BLaER1 (cell line): Measurements from ENCODE around the gene S100A12.

Experiments used
- H3K27ac ChIP-seq: shearing (Covaris generic); formaldehyde crosslinking; 2 replicates; pipeline ENCODE4 v1.8.1; 2022
- H3K27me3 ChIP-seq: shearing (Covaris generic); formaldehyde crosslinking; 2 replicates; pipeline ENCODE4 v1.8.1; 2022
- H3K36me3 ChIP-seq: shearing (Covaris generic); formaldehyde crosslinking; 2 replicates; pipeline ENCODE4 v1.8.1; 2022
- H3K4me1 ChIP-seq: shearing (Covaris generic); formaldehyde crosslinking; 2 replicates; pipeline ENCODE4 v1.8.1; 2022
- H3K4me2 ChIP-seq: shearing (Covaris generic); formaldehyde crosslinking; 2 replicates; pipeline ENCODE4 v1.8.1; 2022
- H3K4me3 ChIP-seq: shearing (Covaris generic); formaldehyde crosslinking; 2 replicates; pipeline ENCODE4 v1.8.1; 2022
- H3K9ac ChIP-seq: shearing (Covaris generic); formaldehyde crosslinking; 2 replicates; pipeline ENCODE4 v1.8.1; 2022
- H3K9me3 ChIP-seq: shearing (Covaris generic); formaldehyde crosslinking; 2 replicates; pipeline ENCODE4 v1.8.1; 2022
- H4K20me1 ChIP-seq: shearing (Covaris generic); formaldehyde crosslinking; 2 replicates; pipeline ENCODE4 v1.8.1; 2022
- Cebpa-rat ChIP-seq: shearing (Covaris generic); IDR thresholded peaks from 2 replicates; pipeline ENCODE4 v1.8.1; 2022

S100A12 gene

DNA sequence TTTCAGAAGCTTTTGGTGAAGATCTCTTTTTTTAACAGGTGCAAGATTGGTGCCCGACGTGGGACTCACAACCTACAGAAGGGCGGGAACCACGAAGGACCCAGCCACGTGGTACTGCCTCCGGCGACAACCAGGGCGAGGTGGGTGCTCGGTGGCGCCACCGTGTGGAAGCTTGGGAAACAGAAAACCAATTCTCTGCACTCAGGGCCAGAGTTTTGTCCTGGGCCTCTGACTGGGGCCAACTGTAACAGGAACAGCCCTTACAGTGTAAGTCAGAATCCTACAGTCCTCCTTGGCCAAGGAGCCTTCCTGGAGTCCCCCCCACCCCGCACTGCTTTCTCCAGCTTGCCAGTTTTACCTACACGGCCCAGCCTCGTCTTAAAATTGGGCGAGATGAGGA lies 29.3 kb upstream of the S100A12 start:
- no peaks in the 10 kb centered on the region for H4K20me1 ChIP-seq
- no peak overlapping the region for H3K9ac ChIP-seq
- no peak overlapping the region for H3K4me3 ChIP-seq
- H3K27ac ChIP-seq, result no peak overlapping the region
- no peaks in the 10 kb centered on the region for H3K27me3 ChIP-seq
- H3K4me2 ChIP-seq, result no peak overlapping the region
- no peak for TF ChIP-seq Cebpa-rat
- no peaks in the 10 kb centered on the region for H3K4me1 ChIP-seq
- H3K9me3 ChIP-seq, result no peaks in the 10 kb centered on the region
- H3K36me3 ChIP-seq, result no peaks in the 10 kb centered on the region

DNA sequence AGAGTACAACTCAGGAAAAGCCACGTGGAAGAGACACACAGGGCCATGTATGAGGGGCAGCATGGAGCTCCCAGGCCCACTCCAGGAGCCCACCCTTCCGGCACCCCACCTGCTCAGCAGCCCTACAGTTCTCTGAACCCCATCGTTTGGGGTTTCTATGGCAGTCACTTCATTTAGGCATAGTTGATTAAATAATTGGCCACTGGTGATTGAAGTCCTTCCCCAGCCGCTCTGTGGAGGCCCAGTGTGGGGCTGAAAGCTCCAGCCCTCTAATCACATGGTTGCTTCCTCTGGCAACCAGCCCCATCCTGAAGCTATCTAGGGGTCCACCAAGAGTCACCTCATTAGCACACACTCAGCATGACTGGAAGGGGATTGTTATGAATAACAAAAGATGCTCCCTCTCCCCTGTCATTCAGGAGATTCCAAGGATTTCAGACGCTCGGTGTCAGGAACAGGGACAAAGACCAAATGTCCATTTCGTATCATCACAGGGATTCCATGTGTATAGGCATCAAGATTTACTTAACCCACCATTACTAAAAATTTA lies 28.7 kb upstream of the S100A12 start:
- Histone ChIP-seq H4K20me1 (no peaks in the 10 kb centered on the region), H3K27ac (no peak overlapping the region), H3K36me3 (no peaks in the 10 kb centered on the region), H3K9me3 (no peaks in the 10 kb centered on the region), H3K4me3 (no peak overlapping the region), H3K27me3 (no peaks in the 10 kb centered on the region), H3K9ac (no peak overlapping the region), H3K4me1 (no peaks in the 10 kb centered on the region), H3K4me2 (no peak overlapping the region)
- no peak for TF ChIP-seq Cebpa-rat

DNA sequence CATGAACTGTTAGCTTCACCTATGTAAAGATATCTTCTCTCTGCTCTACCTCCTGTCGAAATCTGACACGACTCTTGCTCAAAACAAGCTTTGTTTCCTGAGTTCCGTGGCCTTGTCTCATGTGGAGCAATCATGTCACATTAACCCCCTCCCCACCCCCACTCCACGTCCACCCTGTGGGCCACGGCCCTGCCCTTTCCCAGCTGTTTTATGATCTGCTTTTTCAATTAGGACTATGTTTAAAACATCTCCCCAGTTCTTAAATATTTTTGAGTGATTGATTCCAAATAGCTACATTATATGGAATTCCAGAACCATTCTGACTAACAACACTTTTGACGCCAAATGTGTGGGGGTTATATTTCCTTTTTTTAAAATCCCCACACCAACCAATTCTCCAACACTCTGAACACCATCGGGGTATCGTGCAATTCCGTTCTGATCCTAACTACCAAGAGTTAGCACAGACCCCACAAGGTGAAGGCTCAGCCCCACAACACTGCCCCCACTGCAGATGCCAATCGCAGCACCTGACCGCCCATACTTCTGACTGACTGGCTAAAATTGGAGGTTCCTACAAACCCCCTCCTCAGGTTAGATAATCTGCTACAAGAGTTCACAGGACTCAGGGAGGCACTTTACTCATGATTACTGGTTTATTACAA lies 28.1 kb upstream of the S100A12 start:
- H3K4me3 ChIP-seq, result no peak overlapping the region
- no peaks in the 10 kb centered on the region for H3K4me1 ChIP-seq
- no peak overlapping the region for H3K27ac ChIP-seq
- no peaks in the 10 kb centered on the region for H3K9me3 ChIP-seq
- no peak overlapping the region for H3K9ac ChIP-seq
- no peaks in the 10 kb centered on the region for H3K36me3 ChIP-seq
- H3K4me2 ChIP-seq, result no peak overlapping the region
- TF ChIP-seq Cebpa-rat, result no peak
- no peaks in the 10 kb centered on the region for H3K27me3 ChIP-seq
- H4K20me1 ChIP-seq, result no peaks in the 10 kb centered on the region

DNA sequence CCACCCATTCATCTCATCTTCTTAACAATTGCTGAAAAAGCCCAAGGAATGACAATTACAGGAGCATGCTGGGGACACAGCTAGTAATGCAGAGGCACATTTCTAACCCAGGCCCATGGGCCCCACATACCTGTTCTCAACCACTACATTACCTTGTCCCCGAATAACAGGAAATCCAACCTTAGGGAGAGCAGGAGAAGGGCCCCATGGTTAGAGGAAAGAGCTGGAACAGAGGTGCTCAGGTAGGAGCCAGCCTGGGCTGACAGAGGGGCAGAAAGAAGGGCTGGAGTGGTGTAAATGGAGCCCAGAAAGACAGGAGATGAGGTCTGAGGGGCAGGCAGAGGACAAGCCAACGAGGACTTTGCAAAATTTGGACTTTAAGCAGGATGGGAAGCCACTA lies 26.8 kb upstream of the S100A12 start:
- Histone ChIP-seq H3K4me3 (no peak overlapping the region), H3K4me2 (no peak overlapping the region), H3K36me3 (no peaks in the 10 kb centered on the region), H3K9me3 (no peaks in the 10 kb centered on the region), H3K27me3 (no peaks in the 10 kb centered on the region), H4K20me1 (no peaks in the 10 kb centered on the region), H3K4me1 (peaks cover 8% of the 10 kb centered on the region), H3K9ac (no peak overlapping the region), H3K27ac (no peak overlapping the region)
- no peak for TF ChIP-seq Cebpa-rat

GRCh38 chr1:153401461-153401860 lies 26.0 kb upstream of the S100A12 start:
- Histone ChIP-seq H3K36me3 (no peaks in the 10 kb centered on the region), H3K4me1 (peaks cover 16% of the 10 kb centered on the region), H3K4me3 (no peak overlapping the region), H3K4me2 (no peak overlapping the region), H4K20me1 (no peaks in the 10 kb centered on the region), H3K9me3 (no peaks in the 10 kb centered on the region), H3K27ac (no peak overlapping the region), H3K27me3 (no peaks in the 10 kb centered on the region), H3K9ac (no peak overlapping the region)
- TF ChIP-seq Cebpa-rat, result no peak

GRCh38 chr1:153400244-153400643 lies 24.8 kb upstream of the S100A12 start:
- Histone ChIP-seq H4K20me1 (no peaks in the 10 kb centered on the region), H3K4me2 (no peak overlapping the region), H3K36me3 (no peaks in the 10 kb centered on the region), H3K9me3 (no peaks in the 10 kb centered on the region), H3K4me3 (no peak overlapping the region), H3K9ac (no peak overlapping the region), H3K27me3 (no peaks in the 10 kb centered on the region), H3K27ac (no peak overlapping the region), H3K4me1 (peaks cover 28% of the 10 kb centered on the region)
- TF ChIP-seq Cebpa-rat, result no peak

- TF ChIP-seq Cebpa-rat, result no peak
- Histone ChIP-seq H3K4me1 (peaks cover 35% of the 10 kb centered on the region), H3K4me2 (no peak overlapping the region), H3K36me3 (no peaks in the 10 kb centered on the region), H3K9ac (no peak overlapping the region), H4K20me1 (no peaks in the 10 kb centered on the region), H3K4me3 (no peak overlapping the region), H3K27ac (no peak overlapping the region), H3K9me3 (no peaks in the 10 kb centered on the region), H3K27me3 (no peaks in the 10 kb centered on the region)
Observed at GRCh38 chr1:153399401-153400055, 24.1 kb upstream of the S100A12 start.

- no peak for TF ChIP-seq Cebpa-rat
- no peak overlapping the region for H3K9ac ChIP-seq
- peak overlapping the region; percentile 76 for H3K4me2 ChIP-seq
- H3K9me3 ChIP-seq, result no peaks in the 10 kb centered on the region
- H3K27ac ChIP-seq, result no peak overlapping the region
- H3K4me1 ChIP-seq, result peaks cover 42% of the 10 kb centered on the region
- H3K27me3 ChIP-seq, result no peaks in the 10 kb centered on the region
- H3K4me3 ChIP-seq, result no peak overlapping the region
- H4K20me1 ChIP-seq, result no peaks in the 10 kb centered on the region
- no peaks in the 10 kb centered on the region for H3K36me3 ChIP-seq
Observed at GRCh38 chr1:153397924-153398651, 22.7 kb upstream of the S100A12 start.

DNA sequence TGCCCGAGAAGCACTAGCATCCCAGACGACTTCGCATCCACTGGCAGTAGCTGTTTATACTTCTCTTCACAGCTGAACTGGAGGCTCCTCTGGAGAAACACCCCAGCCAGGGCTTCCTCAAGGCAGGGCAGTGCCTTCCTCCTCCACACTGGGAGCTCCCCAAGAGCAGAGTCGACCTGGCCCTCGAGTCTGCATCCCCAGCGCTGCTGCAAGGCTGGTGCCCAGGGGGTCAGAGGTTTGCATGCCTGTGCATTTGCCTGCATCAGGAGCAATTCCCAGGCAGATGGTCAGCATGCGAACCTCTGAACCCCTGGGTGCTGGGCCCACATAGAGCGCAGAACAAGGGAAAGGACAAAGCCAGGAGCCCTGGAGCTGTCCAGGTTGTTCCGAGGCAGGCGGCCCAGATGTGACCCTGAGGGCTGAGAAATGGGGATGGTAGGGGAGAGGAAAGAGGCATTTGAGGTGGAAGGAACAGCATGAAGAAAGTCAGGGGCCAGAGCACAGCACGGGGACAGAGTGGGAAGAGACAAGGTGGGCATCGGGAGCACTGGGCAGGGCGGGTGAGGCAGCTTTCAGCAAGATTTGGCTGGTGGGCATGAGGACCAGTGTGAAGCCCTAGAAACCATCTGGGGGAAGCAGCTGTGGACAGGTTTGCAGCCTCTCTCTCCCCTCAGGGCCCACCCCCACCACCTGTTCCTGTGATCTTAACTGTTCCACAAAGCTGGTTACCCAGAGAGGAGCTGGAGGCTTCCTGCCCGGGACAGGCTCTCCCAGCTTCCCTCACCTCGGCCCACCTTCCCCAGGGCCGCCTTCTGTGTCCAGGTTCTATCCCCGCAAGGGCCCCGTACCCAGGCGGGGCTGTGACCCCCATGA lies 21.9 kb upstream of the S100A12 start:
- H3K9me3 ChIP-seq, result no peaks in the 10 kb centered on the region
- no peak for TF ChIP-seq Cebpa-rat
- H3K4me3 ChIP-seq, result no peak overlapping the region
- no peaks in the 10 kb centered on the region for H3K27me3 ChIP-seq
- peak overlapping the region; percentile 76 for H3K4me2 ChIP-seq
- no peak overlapping the region; the same call in 1 of the 2 replicates for H3K27ac ChIP-seq
- no peaks in the 10 kb centered on the region for H3K36me3 ChIP-seq
- H4K20me1 ChIP-seq, result no peaks in the 10 kb centered on the region
- no peak overlapping the region for H3K9ac ChIP-seq
- peaks cover 42% of the 10 kb centered on the region for H3K4me1 ChIP-seq
